ENCODE measurements around the gene PSTPIP2. TPM values are rescaled to one million over a fixed set of nuclear protein-coding genes. Genes with fewer than 3 reads are reported as not detected.

The PSTPIP2 gene
- total and polyA plus RNA-seq, 2 donors (not counting 1 experiment from before 2014, with no cell fraction given): 0.42 to 0.76 TPM

DNA sequence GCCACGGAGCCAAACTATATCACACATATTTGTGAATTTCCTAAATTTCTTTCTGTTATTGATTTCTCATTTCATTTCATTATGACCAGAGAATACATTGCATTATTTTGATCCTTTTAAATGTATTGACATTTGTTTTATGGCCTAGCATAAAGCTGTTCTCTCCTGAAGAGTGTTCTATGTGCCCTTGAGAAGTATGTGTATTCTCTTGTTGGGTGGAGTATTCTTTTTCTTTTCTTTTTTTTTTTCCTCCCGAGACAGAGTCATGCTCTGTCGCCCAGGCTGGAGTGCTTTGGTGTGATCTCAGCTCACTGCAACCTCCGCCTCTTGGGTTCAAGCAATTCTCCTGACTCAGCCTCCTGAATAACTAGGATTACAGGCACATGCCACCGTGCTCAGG lies 37.3 kb upstream of the PSTPIP2 start:
- no peak overlapping the region for H3K4me3 Mint-ChIP-seq
- H3K9me3 ChIP-seq (ENCODE audit: control extremely low read depth in 1 of 3, control insufficient read depth in 2 of 3, insufficient read depth in 1 of 3, low read length in 2 of 3): no peaks in the 10 kb centered on the region
- 94% methylated on average over 3 of the region's 5 CpGs for WGBS (ENCODE audit: insufficient coverage)
- peaks cover 40% of the 10 kb centered on the region for H3K79me2 ChIP-seq (ENCODE audit: control insufficient read depth, insufficient read depth, low read length)
- DNase-seq (no peak), ATAC-seq (ENCODE audit: low read depth) (no peak)
- POLR2A ChIA-PET: no interaction called here
- intact Hi-C loops (cut with micrococcal nuclease): loop anchor here (10.0 kb wide), 1 partner anchor 1045 kb away; the partner anchor contains the start of gene HDHD2
- H2AFZ ChIP-seq (ENCODE audit: insufficient read depth, low read depth, low read length, poor library complexity, severe bottlenecking): no peak overlapping the region
- H4K20me1 ChIP-seq (ENCODE audit: control insufficient read depth, insufficient read depth, low read length, poor library complexity, severe bottlenecking): no peaks in the 10 kb centered on the region
- CTCF ChIA-PET: no interaction called here
- no peak overlapping the region for H3K9ac ChIP-seq (ENCODE audit: low read length)
- H3K27me3 ChIP-seq (replicated peaks in 1 of 4; ENCODE audit: control extremely low read depth in 1 of 4, control insufficient read depth in 3 of 4, insufficient read depth in 4 of 4, low read length in 3 of 4): no peaks in the 10 kb centered on the region
- no peak overlapping the region for H3K27ac ChIP-seq (ENCODE audit: low read length in 2 of 2)
- no peak for TF ChIP-seq EZH2 (IDR thresholded peaks at IDR 0.05; ENCODE audit: borderline replicate concordance, insufficient read depth, low read depth, low read length, poor library complexity, severe bottlenecking)
- TF ChIP-seq, protein P1, sequence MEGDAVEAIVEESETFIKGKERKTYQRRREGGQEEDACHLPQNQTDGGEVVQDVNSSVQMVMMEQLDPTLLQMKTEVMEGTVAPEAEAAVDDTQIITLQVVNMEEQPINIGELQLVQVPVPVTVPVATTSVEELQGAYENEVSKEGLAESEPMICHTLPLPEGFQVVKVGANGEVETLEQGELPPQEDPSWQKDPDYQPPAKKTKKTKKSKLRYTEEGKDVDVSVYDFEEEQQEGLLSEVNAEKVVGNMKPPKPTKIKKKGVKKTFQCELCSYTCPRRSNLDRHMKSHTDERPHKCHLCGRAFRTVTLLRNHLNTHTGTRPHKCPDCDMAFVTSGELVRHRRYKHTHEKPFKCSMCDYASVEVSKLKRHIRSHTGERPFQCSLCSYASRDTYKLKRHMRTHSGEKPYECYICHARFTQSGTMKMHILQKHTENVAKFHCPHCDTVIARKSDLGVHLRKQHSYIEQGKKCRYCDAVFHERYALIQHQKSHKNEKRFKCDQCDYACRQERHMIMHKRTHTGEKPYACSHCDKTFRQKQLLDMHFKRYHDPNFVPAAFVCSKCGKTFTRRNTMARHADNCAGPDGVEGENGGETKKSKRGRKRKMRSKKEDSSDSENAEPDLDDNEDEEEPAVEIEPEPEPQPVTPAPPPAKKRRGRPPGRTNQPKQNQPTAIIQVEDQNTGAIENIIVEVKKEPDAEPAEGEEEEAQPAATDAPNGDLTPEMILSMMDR (IDR thresholded peaks at IDR 0.05): no peak
- peaks cover 2 to 16% of the 10 kb centered on the region in 2 experiments for H3K36me3 ChIP-seq (replicated peaks in 1 of 2; ENCODE audit: control extremely low read depth in 1 of 2, control insufficient read depth in 1 of 2, extremely low read depth in 1 of 2, insufficient read depth in 2 of 2, low read length in 1 of 2)
- peaks cover 15% of the 10 kb centered on the region for H3K4me1 Mint-ChIP-seq
- H3K27me3 Mint-ChIP-seq: no peaks in the 10 kb centered on the region
- H3K4me1 ChIP-seq (ENCODE audit: control insufficient read depth in 2 of 2, insufficient read depth in 2 of 2, low read length in 2 of 2): peaks cover 5 to 7% of the 10 kb centered on the region in 2 donors
- no peak overlapping the region for H3K4me2 ChIP-seq (replicated peaks; ENCODE audit: low read depth, low read length, poor library complexity, severe bottlenecking)
- no peaks in the 10 kb centered on the region for H3K9me3 Mint-ChIP-seq (ENCODE audit: insufficient read depth)
- no peak overlapping the region for H3K4me3 ChIP-seq (ENCODE audit: control extremely low read depth in 1 of 5, extremely low read depth in 1 of 5, insufficient read depth in 1 of 5, low read depth in 2 of 5, low read length in 4 of 5)
- no peak overlapping the region for H3K27ac Mint-ChIP-seq

DNA sequence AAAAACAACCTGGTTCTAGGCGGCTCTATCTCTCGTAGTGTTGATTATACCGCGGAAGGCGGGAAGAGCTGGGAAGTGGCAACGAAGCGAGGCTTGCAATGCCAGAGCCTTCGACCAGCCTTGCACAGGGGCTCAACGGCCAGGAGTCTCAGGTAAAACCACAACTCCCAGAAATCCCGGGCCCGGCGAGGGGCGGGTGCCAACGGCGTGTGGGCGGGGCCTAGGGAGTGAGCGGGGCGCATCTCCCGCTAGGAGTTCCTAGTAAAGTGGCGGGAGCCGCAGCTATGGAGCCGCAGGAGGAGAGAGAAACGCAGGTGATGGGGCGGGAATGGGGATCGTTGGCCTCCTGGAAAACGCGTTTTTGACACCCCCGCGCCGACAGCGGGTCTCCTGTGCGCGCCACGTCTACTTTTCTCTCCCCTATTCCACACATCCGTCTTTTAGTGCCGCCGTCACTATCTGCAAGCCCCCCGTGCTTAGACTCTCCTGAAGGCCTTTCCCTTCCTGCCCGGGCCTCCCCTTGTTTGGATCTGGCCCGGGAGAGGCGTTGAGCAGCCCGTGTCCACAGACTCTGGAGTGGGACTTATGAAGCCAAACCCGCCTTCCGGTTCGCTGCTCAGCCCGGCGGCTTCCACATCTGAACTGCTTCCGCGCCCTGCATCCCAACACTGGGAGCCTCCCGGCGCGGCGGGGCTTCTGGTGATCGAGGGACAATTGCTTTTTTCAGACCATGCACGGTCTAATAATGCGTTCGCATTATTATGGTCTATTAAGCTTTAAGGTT lies 32.3 kb upstream of the PSTPIP2 start, which contains the start of gene HAUS1:
TSS of gene HAUS1 (plus strand) at position 258 of the 784 bp plus-strand sequence. CDS start at position 285, 27 bp downstream.
- Histone ChIP-seq H3K9me3 (ENCODE audit: control extremely low read depth in 1 of 3, control insufficient read depth in 2 of 3, insufficient read depth in 1 of 3, low read length in 2 of 3) (no peaks in the 10 kb centered on the region), H3K4me1 (ENCODE audit: control insufficient read depth in 2 of 2, insufficient read depth in 2 of 2, low read length in 2 of 2) (peaks cover 8 to 11% of the 10 kb centered on the region in 2 donors), H3K4me3 (ENCODE audit: control extremely low read depth in 1 of 5, extremely low read depth in 1 of 5, insufficient read depth in 1 of 5, low read depth in 2 of 5, low read length in 4 of 5) (peak within 1 kb of the TSS; percentile 79 to 100 (median 90)), H3K4me2 (replicated peaks; ENCODE audit: low read depth, low read length, poor library complexity, severe bottlenecking) (peak within 1 kb of the TSS; percentile 82), H3K27ac (ENCODE audit: low read length in 2 of 2) (peak within 1 kb of the TSS; percentile 56 to 64), H3K9ac (ENCODE audit: low read length) (peak within 1 kb of the TSS; percentile 83), H3K27me3 (replicated peaks in 1 of 4; ENCODE audit: control extremely low read depth in 1 of 4, control insufficient read depth in 3 of 4, insufficient read depth in 4 of 4, low read length in 3 of 4) (no peaks in the 10 kb centered on the region), H2AFZ (ENCODE audit: insufficient read depth, low read depth, low read length, poor library complexity, severe bottlenecking) (peak within 1 kb of the TSS; percentile 96), H3K36me3 (replicated peaks in 1 of 2; ENCODE audit: control extremely low read depth in 1 of 2, control insufficient read depth in 1 of 2, extremely low read depth in 1 of 2, insufficient read depth in 2 of 2, low read length in 1 of 2) (peaks cover 2 to 4% of the 10 kb centered on the region in 2 experiments), H4K20me1 (ENCODE audit: control insufficient read depth, insufficient read depth, low read length, poor library complexity, severe bottlenecking) (no peaks in the 10 kb centered on the region), H3K79me2 (ENCODE audit: control insufficient read depth, insufficient read depth, low read length) (peaks cover 41% of the 10 kb centered on the region)
- H3K4me1 Mint-ChIP-seq: peaks cover 18% of the 10 kb centered on the region
- H3K27me3 Mint-ChIP-seq: no peaks in the 10 kb centered on the region
- under 1% methylated on average over 50 of the region's 57 CpGs for WGBS (ENCODE audit: insufficient coverage)
- DNase-seq (peak; percentile 80), ATAC-seq (ENCODE audit: low read depth) (peak; percentile 100)
- intact Hi-C loops (cut with micrococcal nuclease): loop anchor here (1.0 to 10.0 kb wide), 3 partner anchors 69 to 1050 kb away; partner anchors contain the start of genes EPG5 and HDHD2
- no peak for TF ChIP-seq EZH2 (IDR thresholded peaks at IDR 0.05; ENCODE audit: borderline replicate concordance, insufficient read depth, low read depth, low read length, poor library complexity, severe bottlenecking)
- TF ChIP-seq, protein P1 (IDR thresholded peaks at IDR 0.05): no peak
- H3K27ac Mint-ChIP-seq: peak within 1 kb of the TSS; percentile 91
- CTCF ChIA-PET: interaction anchor here (1.0 to 1.9 kb wide), 3 partner anchors 31 to 177 kb away, joined by 3 to 7 read pairs (median 4); a partner anchor contains a TSS
- H3K9me3 Mint-ChIP-seq (ENCODE audit: insufficient read depth): no peaks in the 10 kb centered on the region
- POLR2A ChIA-PET: interaction anchor here (0.8 kb wide), 1 partner anchor 155 kb away, joined by 4 read pairs; no protein-coding TSS in a partner anchor
- peak within 1 kb of the TSS; percentile 98 for H3K4me3 Mint-ChIP-seq

Data from B cell (primary cell).